Measurements from ENCODE around the gene FLNB. TPM values are rescaled to one million over a fixed set of nuclear protein-coding genes. Genes with fewer than 3 reads are reported as not detected.
"Not testable (repeated sequence)": the region's sequence is repeated elsewhere in the genome, so short reads cannot be mapped to it uniquely, and the experiment has no call there.

Gene FLNB
- total RNA-seq, 1 donor from 2014 or later, result 514 TPM

DNA sequence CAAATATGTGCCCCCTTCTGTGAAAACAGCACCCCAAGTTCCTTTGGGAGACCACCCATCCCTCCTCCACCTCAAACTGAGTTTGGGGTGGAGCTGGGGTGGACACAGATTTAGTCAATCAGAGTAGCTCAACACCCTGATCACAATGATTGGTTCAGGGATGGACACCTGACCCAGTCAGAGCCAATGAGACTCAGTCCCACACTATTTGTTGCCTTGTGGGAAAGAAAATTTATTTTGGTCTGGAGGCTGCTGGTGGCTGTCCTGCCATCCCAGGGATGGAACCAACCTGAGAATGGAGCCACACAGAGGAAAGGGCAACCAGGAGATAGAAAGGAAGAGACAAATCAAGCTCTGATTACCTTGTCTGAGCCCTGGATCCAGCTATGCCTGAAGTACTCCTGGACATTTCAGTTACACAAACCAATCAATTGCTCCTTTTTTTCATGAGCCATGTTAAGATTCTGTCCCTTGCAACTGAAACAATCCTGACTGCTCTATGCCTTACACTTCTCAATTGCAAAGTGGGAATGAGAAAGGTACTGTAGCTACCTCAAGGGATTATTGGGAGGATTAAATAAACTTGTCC, 192.0 kb downstream of the FLNB start:
- intact Hi-C loops (cut with DNase I), result no loop called here
- DNase-seq (ENCODE audit: low spot score) (no peak), ATAC-seq (no peak)

DNA sequence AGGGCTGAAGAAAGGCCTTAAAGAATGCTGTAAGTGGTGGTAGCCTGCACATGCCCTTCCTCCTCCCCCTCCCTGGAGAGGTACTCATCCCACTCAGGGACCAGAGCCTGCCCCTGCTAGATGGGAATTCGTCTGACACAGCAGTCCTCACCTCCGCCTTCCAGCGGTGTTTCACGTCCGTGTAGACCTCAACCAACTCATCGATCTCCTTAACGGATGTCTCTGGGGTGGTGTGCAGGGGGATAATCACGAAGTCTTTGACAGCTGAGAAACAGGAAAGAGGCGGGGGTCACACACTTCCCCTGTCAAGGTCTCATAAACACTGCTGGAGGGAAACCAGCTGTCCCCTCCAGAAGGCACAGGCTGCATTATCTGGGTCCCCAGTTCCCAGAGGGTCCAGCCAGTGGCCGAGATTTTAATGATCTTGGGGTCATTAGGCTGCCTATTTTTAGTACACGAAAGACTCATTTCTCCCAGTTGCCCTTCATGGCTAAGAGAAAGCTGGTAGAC, 192.7 kb downstream of the FLNB start:
- ATAC-seq (no peak), DNase-seq (ENCODE audit: low spot score) (no peak)
- intact Hi-C loops (cut with DNase I), result no loop called here

DNA sequence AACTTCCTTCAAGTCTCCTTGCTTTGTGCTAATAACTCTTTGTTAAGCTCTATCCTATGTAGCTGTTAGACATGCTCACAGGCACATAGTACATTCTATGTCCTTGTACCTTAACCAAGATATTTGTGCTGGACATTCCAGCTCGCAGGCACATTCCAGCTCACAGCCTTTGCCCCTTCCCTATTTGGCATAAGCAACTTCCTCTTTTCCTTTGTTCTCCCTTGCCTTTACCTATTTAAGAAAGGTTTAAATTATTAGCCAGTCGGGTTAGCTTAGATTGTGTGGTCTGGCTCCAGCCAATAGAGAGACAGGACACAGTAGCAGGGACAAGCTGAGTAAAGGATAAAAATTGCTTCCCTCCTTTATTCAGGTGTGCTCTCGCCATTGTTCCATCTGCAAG, 193.2 kb downstream of the FLNB start:
- DNase-seq (ENCODE audit: low spot score); ATAC-seq; intact Hi-C loops (cut with DNase I): not testable (repeated sequence)

DNA sequence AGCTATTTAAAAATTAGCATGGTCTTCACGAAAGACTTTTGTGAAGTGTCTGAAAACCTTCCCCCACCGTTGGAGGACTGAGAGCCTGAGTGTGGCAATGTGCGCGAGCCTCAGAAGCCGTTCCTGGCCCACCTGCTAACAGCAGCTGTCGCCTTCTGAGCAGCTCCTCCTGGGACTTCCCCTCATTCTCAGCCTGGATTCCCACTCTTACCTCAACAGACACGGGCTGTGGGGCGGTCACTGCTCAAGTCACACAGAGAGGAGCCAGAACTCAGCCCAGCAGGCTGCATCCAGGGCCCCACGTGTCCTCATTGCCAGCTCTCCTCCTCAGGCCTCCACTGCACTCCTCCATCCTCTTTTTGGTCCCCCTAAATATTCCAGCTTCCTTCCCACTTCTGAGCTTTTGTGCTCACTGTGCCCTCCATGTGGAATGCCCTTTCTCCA, 194.7 kb downstream of the FLNB start:
- no peak for ATAC-seq
- intact Hi-C loops (cut with DNase I), result no loop called here
- DNase-seq (ENCODE audit: low spot score), result no peak

DNA sequence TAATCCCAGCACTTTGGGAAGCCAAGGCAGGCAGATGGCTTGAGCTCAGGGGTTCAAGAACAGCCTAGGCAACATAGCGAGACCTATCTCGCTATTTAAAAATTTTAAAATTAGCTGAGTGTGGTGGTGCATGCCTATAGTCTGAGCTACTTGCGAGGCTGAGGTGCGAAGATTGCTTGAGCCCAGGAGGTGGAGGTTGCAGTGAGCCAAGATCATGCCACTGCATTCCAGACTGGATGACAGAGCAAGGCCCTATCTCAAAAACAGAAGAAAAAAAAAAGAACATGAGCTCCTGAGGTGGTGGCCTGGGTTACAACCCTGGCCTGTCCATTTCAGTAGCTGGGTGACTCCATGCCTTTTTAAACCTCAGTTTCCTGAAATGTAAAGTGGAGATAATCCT, 195.3 kb downstream of the FLNB start:
- no peak for DNase-seq (ENCODE audit: low spot score)
- no peak for ATAC-seq
- intact Hi-C loops (cut with DNase I), result no loop called here

DNA sequence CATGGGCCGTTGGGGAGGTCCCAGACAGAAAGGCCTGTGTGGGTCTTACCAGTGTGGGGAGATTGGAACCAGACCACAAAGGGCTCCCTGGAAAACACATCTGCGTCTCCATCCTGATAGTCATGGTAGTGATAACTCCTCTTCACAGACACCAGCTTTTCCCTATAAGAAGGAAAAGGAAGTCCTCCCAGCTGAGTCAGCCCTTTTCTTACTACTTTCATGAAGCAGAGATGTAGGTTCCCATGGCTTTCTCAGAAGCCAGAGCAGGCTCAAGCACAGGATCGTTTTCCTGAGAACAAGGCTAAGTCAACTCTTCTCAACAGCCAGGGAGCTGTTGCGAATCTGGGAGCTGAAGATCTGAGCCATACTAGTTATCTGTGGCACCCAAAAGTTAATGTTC, 196.5 kb downstream of the FLNB start:
- intact Hi-C loops (cut with DNase I), result no loop called here
- no peak for DNase-seq (ENCODE audit: low spot score)
- no peak for ATAC-seq

DNA sequence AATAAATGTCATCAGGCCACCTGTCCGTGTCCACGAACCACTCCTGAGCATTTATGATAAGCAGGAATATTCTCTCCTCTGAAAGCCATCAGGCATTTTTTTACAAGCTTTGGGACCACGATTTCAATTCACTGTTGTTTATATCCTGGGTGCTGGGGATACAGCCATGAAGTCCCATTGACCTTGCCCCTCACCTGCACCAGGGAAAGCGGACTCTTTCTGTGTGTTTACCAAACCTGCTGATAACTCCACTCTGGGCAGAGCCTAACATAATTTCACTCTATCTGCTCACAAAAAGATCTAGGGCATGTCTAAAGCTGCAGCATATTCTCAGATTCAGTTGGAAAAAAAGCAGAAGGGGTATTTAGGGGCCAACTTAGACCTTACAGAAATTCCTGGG, 197.8 kb downstream of the FLNB start:
- intact Hi-C loops (cut with DNase I), result no loop called here
- DNase-seq (ENCODE audit: low spot score), result no peak
- no peak for ATAC-seq

DNA sequence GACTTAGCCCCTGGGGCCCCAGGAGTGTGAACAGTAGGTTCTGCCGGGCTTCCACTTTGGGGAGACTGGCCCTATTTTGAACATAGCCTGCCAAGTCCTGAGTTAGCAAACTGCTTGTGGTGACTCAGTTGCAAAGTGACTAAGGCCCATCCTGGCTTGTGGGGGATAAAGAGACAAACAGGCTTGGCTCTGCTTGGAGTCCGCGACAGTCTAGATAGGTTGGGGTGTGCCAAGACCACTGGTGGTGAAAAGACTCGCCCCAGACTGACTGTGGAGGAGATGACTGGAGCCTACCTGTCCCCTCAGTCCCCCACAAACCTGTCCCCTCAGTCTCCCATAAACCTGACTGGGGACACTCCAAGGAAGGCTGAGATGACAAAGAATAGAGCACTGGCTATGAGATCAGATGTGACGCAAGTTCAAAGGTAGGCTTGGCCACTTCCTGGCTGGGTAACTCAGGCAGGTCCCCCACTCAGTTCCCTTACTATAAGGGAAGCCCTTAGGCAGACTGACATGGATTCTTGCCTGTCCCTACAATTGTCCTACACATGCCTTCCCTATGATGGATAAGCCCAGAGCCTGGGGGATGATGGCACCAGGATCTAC, 198.3 kb downstream of the FLNB start:
- DNase-seq (ENCODE audit: low spot score), result no peak
- intact Hi-C loops (cut with DNase I), result no loop called here
- no peak for ATAC-seq

DNA sequence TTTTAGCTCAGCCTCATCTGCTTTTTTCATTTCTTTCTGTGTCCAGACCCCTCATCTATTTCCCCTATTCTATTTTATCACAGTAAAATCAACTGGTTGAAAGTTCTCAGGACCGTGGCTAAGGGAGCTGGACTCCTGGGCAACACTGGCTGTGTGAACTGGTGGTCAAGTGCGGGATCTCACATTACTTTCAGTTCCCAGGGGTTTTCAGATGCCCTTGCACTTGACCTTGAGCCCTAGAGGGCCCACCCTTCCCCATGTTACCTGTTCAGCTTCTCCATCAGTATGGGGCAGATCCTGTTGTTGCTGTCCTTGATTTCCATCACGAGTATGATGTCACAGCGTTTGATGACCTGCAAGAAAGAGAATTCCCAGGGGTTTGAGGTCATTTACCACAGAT, 199.7 kb downstream of the FLNB start:
- no peak for DNase-seq (ENCODE audit: low spot score)
- intact Hi-C loops (cut with DNase I), result no loop called here
- no peak for ATAC-seq

DNA sequence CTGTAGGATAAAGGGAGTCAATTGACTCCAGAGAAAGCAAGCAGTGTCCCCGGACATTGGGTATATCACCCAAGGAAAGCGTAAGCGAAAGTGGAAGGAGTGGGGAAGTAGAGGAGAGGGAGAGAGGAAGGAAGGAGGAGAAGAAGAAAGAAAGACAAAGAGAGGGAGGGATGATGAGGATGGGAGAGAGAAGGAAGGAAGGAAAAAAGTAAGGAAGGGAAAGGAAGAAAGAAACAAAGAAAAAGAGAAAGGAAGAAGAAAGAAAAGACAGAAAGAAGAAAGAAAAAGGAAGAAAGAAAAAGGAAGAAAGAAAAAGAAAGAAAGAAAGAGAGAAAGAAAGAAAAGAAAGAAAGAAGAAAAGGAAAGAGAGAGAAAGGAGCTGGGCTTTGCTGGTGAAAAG, 201.7 kb downstream of the FLNB start:
- no peak for DNase-seq (ENCODE audit: low spot score)
- no peak for ATAC-seq
- intact Hi-C loops (cut with DNase I), result loop anchor here (10.0 kb wide), 1 partner anchor 1765 kb away; no protein-coding TSS in a partner anchor

DNA sequence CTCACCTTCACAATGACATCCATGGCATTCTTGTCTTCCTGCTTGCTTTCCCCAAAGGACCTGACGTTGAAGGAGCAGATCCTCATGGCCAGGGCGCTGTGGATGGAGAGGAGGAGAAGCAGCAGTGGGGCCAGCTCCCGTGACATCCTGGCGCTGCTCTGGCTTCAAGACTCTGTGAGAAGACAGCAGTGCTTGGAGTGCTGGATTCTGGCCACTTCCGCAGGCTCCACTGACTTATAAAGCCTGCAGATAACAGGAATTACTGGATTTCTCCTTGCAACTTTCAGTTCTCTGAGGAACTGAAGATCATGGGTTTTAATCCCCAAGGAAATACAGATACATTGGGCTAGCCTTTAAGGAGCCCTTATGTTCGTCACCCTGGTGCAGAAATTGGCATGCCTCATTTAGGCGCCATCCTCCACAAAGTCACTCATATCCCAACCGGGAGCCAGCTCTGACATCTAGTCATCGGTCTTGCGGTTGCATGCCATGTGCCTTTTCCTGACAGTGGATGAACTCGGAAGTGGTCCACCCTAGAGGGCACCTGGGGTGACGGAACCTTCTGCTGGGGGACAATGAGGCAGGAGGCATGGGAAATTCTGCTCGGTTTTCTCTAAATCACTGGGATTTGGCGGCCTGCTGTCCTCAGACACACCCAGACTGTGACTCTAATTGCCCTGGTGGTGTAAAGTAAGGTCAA, 202.7 kb downstream of the FLNB start, which contains the start of gene DNASE1L3:
Gene DNASE1L3 (minus strand): TSS at position 212 of the 700 bp plus-strand sequence. CDS start 66 bp downstream, at position 146.
- no peak for DNase-seq (ENCODE audit: low spot score)
- intact Hi-C loops (cut with DNase I), result loop anchor here (10.0 kb wide), 1 partner anchor 1766 kb away; no protein-coding TSS in a partner anchor
- ATAC-seq, result peak; percentile 76

DNA sequence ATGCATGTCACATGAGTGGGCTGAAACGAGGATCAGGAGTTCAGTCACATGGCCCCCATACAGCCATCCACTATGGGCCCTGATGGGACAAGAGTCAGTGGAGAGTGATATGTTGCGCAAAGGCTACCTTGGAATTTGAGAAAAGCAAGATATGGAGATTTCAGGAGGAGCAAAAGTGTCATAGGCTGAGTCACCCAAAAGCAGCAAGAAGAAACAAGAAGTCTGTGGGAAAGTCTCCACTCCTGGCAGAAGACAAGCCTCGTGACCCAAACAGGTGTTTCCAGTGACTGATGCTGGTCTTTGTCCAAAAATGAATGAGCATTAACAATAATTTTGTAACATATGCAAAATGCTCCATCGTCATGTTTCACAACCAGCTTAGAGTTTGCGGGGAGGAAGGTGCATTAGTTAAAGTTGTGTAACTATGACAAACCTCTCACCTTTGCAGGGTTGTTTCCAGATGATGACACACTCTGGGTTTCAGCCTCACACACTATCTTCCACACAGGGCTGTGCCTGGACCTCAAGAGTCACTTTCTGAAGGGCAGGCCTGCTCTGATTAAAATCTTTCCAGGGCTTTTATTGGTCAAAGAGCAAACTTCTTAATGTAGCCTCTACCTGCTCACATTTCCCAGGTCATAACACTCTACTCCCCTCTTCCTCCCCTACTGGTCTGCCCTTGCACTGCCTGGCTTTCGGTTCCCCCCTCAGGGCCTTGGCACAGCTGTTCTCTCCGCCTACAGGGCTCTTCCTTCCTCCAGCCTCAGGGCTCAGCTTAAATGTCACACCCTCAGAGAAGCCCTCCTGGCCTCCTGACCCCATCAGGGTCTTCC, 206.5 kb downstream of the FLNB start:
- DNase-seq (ENCODE audit: low spot score) (no peak), ATAC-seq (no peak)
- intact Hi-C loops (cut with DNase I), result loop anchor here (10.0 kb wide), 1 partner anchor 1770 kb away; no protein-coding TSS in a partner anchor

DNA sequence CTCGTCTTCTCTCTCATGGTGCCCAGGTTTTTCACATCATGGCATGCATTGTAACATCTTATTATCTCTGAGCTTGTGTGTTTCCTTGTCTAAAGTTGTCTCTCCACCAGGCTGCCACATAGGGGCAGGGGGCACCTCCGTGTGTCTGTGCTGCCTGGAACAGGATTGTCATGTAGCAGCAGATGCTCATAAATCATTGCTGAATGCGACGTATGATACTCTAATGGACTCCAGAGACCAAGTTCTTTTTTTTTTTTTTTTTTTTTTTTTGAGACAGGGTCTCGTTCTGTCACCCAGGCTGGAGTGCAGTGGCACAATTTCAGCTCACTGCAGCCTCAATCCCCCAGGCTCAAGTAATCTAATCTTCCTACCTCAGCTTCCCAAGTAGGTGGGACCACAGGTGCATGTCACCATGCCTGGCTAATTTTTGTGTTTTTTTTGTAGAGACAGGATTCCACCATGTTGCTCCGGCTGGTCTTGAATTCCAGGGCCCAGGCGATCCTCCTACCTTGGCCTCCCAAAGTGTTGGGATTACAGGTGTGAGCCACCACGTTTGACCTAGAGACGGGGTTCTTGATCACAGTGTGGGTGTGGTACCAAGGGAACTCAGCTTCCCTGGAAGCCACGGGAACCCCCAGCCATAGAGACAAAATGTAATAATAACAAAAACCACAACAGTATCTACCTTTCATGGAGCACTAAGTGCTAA, 207.2 kb downstream of the FLNB start:
- ATAC-seq, result no peak
- intact Hi-C loops (cut with DNase I), result loop anchor here (10.0 kb wide), 1 partner anchor 1771 kb away; no protein-coding TSS in a partner anchor
- DNase-seq (ENCODE audit: low spot score), result no peak

DNA sequence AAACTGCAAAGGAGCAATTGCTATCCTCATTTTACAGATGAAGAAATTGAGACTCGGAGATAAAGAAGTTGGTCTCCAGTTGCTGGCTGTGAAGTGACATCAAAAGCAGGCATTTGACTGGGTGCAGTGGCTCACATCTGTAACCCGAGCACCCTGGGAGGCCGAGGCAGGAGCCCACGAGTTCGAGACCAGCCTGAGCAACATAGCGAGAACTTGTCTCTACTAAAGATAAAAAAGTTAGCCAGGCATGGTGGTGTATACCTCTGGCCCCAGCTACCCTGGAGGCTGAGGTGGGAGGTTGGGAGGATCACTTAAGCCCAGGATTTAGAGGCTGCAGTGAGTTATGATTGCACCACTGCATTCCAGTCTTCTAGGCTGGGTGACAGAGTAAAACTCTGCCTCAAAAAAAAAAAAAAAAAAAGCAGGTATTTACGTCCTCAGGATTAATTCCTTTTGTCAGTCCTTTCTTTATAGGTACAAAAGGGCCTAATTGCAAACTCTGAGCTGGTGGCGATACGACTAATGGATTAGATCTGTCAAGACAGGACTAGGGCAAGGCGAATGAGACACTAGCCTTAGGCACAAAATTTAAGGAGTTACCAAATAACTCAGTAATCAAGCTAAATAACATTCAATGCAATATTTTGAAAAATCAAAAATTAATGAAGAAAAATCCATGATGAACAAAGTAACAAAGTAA, 208.4 kb downstream of the FLNB start:
- no peak for DNase-seq (ENCODE audit: low spot score)
- no peak for ATAC-seq
- intact Hi-C loops (cut with DNase I), result loop anchor here (10.0 kb wide), 1 partner anchor 1772 kb away; no protein-coding TSS in a partner anchor

DNA sequence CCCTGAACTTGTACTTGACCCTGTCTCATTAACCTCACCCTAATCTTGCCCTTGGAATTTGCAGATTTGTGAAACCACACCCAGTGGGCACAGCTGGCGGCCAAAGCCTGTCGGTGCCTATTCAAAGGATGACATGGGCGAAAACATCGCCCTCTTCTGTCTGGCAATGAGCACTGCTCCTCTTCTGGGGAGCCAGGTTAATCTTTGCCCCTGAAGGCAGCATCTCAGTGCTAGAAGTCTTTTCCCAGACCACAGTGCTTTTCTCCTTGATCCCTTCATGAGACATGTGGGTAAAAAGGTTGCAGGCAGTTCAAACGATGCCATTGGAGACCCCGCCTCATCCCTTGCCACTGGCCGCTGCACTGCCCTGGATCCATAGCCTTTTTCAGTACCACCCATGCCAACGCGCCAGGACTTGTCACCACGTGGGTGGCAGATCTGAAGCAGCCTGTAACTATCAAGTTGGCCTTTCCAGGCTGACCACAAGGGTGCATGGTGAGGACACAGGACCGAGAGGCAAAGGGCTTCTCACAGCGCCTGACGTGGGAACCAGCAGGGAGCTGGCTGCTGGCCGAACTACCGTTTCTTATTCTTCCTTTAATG, 209.1 kb downstream of the FLNB start:
- ATAC-seq, result peak; percentile 81
- peak; percentile 73 for DNase-seq (ENCODE audit: low spot score)
- intact Hi-C loops (cut with DNase I), result loop anchor here (10.0 kb wide), 1 partner anchor 1773 kb away; no protein-coding TSS in a partner anchor

DNA sequence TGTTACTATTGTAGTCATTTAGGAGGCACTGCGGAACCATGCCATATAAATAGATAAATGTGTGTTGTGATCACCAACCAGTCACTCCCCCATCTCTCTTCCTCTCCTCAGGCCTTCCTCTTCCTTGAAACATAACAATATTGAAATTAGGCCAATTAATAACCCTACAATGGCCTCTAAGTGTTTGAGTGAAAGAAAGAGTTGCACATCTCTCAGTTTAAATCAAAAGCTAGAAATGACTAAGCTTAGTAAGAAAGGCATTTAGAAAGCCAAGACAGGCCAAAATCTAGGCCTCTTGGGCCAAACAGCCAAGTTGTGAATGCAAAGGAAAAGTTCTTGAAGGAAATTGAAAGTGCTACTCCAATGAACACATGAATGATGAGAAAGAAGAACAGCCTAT, 210.7 kb downstream of the FLNB start:
- intact Hi-C loops (cut with DNase I), result loop anchor here (10.0 kb wide), 1 partner anchor 1774 kb away; no protein-coding TSS in a partner anchor
- DNase-seq (ENCODE audit: low spot score) (no peak), ATAC-seq (no peak)

Measured in sciatic nerve (tissue), 2 donors.